IPS DF 6.9 (cell line): ENCODE data around the gene PTPRD.
A peak's percentile ranks its signal among the peaks of the same experiment; 100 is the strongest.

Experiments
- DNase-seq: peaks from one replicate; pipeline ENCODE4 v3.0.0-alpha.2; 2013; ENCODE audit warnings: low read depth, low spot score
- H3K27ac ChIP-seq: one replicate; pipeline ENCODE4 v1.5.1; 2013; ENCODE audit warnings: low read length, control low read depth
- H3K27me3 ChIP-seq: 2 replicates; pipeline ENCODE4 v1.6.1; 2013; ENCODE audit warnings: mild to moderate bottlenecking, low read length; ENCODE audit not compliant: control insufficient read depth, insufficient read depth
- H3K36me3 ChIP-seq: 2 replicates; pipeline ENCODE4 v1.6.1; 2013; ENCODE audit warnings: low read length; ENCODE audit not compliant: control insufficient read depth, insufficient read depth
- H3K4me1 ChIP-seq: 2 replicates; pipeline ENCODE4 v1.6.1; 2013; ENCODE audit warnings: low read length; ENCODE audit not compliant: control insufficient read depth, insufficient read depth
- H3K4me3 ChIP-seq: 2 replicates; pipeline ENCODE4 v1.5.1; 2013; ENCODE audit warnings: mild to moderate bottlenecking, low read length
- H3K9me3 ChIP-seq: 2 replicates; pipeline ENCODE4 v1.6.1; 2013; ENCODE audit warnings: low read length, inconsistent platforms; ENCODE audit not compliant: control insufficient read depth, insufficient read depth
- WGBS: extraction: QIAGEN DNeasy Blood & Tissue Kit; methylation state at CpG from one replicate; pipeline ENCODE4 v1.1.7; 2013; ENCODE audit warnings: mixed read lengths, missing lambda C conversion rate; ENCODE audit not compliant: insufficient read length, insufficient coverage; 5-methylcytosine and 5-hydroxymethylcytosine counted together

Gene PTPRD

DNA sequence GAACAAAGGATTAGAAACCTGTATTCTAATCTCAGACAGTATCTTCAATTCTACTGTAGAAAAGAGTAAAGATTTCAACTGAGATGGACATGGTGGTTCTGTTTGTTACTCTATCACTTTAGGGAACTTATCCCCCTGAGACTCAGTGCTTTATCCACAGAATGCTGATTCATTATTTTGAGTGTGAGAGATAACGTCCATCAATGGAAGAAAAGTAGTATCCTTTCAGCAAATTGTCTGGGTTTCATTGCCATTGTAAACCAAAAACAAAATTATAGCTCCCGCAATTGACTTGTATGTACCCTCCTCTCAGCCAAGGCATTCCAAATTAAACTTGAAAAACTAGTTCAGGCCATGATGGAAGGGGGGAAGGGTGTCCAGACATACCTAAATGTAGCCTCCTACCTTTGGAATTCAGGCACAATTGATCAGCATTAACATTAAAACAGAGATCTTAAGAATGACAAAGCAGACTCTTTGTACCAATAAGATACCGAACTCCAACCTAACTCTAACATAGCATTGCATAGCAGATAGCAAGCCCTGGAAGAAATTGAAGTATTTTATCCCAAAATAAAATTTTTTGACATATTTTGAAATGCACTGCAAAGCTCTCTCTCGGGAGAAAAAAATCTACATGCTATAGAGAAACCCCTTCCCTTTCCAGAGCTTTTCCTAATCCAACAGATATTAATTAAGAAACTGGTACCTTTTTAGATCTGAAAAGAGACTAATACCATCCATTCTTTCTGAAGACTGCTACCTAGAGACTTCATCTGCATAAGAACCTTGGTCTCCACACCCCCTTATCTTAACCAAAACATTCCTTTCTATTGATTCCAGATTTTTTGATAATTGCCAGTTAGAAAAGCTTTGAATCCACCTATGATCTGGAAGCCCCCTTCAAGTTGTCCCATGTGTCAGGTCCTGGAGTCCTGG, 1055.7 kb downstream of the PTPRD start:
- Histone ChIP-seq H3K9me3 (no peaks in the 10 kb centered on the region), H3K27ac (peak overlapping the region; percentile 97), H3K4me3 (no peak overlapping the region), H3K4me1 (peaks cover 7% of the 10 kb centered on the region; the same call in 1 of the 2 replicates), H3K27me3 (no peaks in the 10 kb centered on the region), H3K36me3 (no peaks in the 10 kb centered on the region)
- DNase-seq: peak; percentile 87
- no CpG with 5 or more reads among the region's 4 CpGs for WGBS

DNA sequence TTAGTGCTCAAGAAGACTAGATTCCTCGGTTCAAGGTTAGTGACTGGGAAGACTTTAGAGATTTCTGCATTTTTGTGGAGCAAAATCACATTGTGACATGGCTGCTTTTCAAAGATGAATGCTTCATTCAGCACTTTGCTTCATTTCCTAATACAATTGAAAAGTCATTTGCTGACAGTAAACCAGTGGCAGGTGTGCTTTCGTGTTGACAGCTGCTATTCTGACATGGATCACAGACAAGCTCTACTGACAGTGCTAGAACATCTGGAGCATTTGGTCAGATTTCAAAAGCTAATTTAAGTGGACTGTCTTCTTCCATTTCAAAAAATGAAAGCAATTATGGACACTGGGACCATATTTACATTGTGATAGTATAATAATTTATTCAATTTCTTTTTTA, 1060.1 kb downstream of the PTPRD start:
- no peak overlapping the region for H3K27ac ChIP-seq
- no peaks in the 10 kb centered on the region for H3K9me3 ChIP-seq
- H3K27me3 ChIP-seq: no peaks in the 10 kb centered on the region
- H3K36me3 ChIP-seq: no peaks in the 10 kb centered on the region
- DNase-seq: no peak
- no peak overlapping the region for H3K4me3 ChIP-seq
- no CpG with 5 or more reads among the region's 2 CpGs for WGBS
- peaks cover under 1% of the 10 kb centered on the region; the same call in 1 of the 2 replicates for H3K4me1 ChIP-seq

DNA sequence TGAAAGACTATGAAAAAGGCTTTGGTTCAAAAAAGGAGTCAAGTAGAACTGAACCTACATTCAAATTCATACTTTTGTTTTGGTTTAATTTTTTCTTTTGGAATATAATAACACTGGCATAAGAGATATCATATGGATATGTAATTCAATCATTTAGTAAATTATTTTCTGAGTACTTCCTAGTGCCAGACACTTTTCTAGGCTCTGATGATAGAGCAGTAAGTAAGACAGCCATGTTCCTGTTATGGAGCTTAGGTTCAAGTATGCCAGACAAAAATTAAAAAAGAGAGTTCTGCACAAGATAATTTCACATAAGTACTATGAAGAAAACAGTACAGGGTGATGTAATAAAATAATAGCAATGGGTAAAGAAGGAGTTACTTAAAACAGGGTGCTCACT, 1074.0 kb downstream of the PTPRD start:
- H3K9me3 ChIP-seq: no peaks in the 10 kb centered on the region
- peaks cover 3% of the 10 kb centered on the region; the same call in 1 of the 2 replicates for H3K4me1 ChIP-seq
- H3K36me3 ChIP-seq: no peaks in the 10 kb centered on the region
- H3K27ac ChIP-seq: no peak overlapping the region
- H3K27me3 ChIP-seq: no peaks in the 10 kb centered on the region
- DNase-seq: no peak
- H3K4me3 ChIP-seq: no peak overlapping the region

DNA sequence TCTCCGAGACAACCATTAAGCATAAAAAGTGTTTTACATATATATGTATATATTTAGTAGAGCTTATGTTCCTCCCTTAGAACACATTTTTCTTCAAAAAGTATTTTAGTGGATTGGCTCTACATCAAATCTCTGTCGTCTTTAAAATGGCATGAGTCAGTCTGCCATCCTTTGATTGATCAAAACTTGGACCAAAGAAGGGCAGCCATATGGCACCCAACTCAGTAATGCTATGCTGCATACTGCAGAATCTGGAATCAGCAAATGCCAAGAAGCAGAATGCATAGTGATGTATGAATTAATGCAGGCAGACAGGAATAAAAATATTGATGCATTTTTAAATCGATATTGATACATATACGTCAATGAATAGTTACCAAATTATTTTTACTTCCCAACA, 1074.4 kb downstream of the PTPRD start:
- H3K36me3 ChIP-seq: no peaks in the 10 kb centered on the region
- no peaks in the 10 kb centered on the region for H3K9me3 ChIP-seq
- DNase-seq: no peak
- H3K27me3 ChIP-seq: no peaks in the 10 kb centered on the region
- no peak overlapping the region for H3K4me3 ChIP-seq
- H3K27ac ChIP-seq: no peak overlapping the region
- H3K4me1 ChIP-seq: peaks cover 3% of the 10 kb centered on the region; the same call in 1 of the 2 replicates
- WGBS: no CpG with 5 or more reads among the region's 4 CpGs

DNA sequence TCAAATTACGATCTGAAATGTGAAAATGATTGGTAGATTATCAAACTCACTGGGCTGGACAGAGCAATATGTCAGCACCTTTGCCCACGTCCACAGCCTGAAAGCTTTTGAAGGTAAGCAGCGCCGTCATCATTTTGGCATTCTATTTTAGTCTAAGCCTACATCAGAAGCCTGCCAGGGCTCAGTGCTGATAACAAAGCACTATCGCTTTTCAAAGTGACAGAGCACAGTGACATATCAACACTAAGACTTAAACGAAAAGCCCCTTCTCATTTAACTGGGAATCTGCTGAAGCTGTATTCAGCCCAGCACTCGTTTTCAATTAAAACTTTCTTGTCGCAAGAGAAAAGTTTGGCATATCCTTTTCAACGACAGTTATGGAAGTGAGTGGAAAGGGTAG, 1076.3 kb downstream of the PTPRD start:
- no peaks in the 10 kb centered on the region for H3K27me3 ChIP-seq
- no peak overlapping the region for H3K4me3 ChIP-seq
- DNase-seq: no peak
- peaks cover 3% of the 10 kb centered on the region; the same call in 1 of the 2 replicates for H3K4me1 ChIP-seq
- no peaks in the 10 kb centered on the region for H3K36me3 ChIP-seq
- no CpG with 5 or more reads among the region's 9 CpGs for WGBS
- no peaks in the 10 kb centered on the region for H3K9me3 ChIP-seq
- H3K27ac ChIP-seq: no peak overlapping the region

DNA sequence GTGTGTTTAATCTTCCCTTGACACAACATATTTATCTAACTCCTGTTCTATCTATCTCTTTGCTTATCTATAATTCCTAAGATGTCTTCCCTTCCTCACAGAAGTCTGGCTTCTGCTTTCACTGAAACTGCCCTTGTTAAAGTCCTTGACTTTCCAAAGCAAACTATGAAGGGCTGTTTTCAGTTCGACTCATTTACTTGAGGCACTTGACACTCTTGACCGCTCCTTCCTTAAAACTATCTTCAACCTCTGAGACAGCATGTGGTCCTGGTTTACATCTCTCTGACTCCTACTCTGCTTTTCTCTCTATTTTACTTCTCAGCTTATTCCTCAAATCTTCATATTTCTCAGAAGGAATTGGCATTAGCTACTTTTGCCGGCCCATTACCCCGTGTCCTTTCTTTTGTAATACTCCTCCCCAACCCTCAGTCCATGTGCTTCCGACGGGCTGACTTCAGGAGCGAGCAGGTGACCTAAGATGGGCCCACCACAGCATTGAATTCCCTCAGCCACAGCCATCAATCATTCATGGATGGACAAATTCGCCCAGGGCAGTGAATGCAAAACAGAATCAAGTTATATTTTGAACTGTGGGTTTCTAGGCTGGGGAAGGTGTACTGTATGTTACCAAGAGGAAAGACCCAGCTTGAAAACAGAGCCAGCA, 1089.2 kb downstream of the PTPRD start:
- Histone ChIP-seq H3K4me3 (no peak overlapping the region), H3K9me3 (no peaks in the 10 kb centered on the region), H3K27ac (no peak overlapping the region), H3K4me1 (no peaks in the 10 kb centered on the region), H3K36me3 (no peaks in the 10 kb centered on the region), H3K27me3 (no peaks in the 10 kb centered on the region)
- WGBS: no CpG with 5 or more reads among the region's 8 CpGs
- DNase-seq: no peak

GRCh38 chr9:9522406-9522805, 1090.4 kb downstream of the PTPRD start:
- Histone ChIP-seq H3K27ac (no peak overlapping the region), H3K4me1 (no peaks in the 10 kb centered on the region), H3K4me3 (no peak overlapping the region), H3K9me3 (no peaks in the 10 kb centered on the region), H3K27me3 (no peaks in the 10 kb centered on the region), H3K36me3 (no peaks in the 10 kb centered on the region)
- WGBS: no CpG with 5 or more reads among the region's 1 CpG
- no peak for DNase-seq

DNA sequence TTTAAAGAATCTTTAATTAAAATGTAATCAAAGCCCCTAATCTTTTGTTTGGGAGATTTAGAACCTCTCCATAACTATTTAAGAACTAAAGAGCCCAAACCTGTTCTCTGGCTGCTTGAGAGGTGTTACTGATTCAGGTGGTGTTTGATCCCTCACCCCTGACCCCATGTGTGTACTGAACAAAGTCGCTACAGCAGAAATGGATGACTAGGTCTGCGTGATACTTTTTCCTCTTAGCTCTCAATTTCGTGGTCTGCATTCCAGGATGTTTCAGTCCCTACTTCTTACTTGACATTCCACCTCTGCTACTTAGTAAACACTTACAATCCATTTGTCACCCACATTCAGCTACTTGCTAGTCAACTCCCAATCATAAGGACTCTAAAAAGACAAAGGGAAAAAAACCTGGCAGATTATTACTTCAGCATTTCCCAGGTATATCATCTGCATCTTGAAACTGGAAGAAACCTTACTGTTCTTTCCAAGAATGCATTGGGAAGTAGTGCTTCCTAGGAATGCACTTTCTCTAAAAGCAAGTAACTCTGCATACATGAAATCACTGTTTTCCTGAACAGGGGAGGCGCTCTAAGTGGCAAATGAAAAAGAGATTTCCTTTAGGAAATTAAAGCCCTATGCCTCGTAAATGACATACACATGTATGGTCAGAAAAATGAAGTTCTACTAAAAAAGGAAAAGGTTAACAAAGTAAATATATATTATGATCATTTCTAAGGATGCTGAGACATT, 1091.6 kb downstream of the PTPRD start:
- H3K4me3 ChIP-seq: no peak overlapping the region
- DNase-seq: no peak
- H3K9me3 ChIP-seq: no peaks in the 10 kb centered on the region
- H3K27me3 ChIP-seq: no peaks in the 10 kb centered on the region
- no CpG with 5 or more reads among the region's 5 CpGs for WGBS
- H3K4me1 ChIP-seq: no peaks in the 10 kb centered on the region
- H3K36me3 ChIP-seq: no peaks in the 10 kb centered on the region
- H3K27ac ChIP-seq: no peak overlapping the region

- H3K4me1 ChIP-seq: no peaks in the 10 kb centered on the region
- H3K9me3 ChIP-seq: no peaks in the 10 kb centered on the region
- H3K27me3 ChIP-seq: no peaks in the 10 kb centered on the region
- no peak for DNase-seq
- H3K27ac ChIP-seq: no peak overlapping the region
- no CpG with 5 or more reads among the region's 1 CpG for WGBS
- H3K36me3 ChIP-seq: no peaks in the 10 kb centered on the region
- no peak overlapping the region for H3K4me3 ChIP-seq
Measured at GRCh38 chr9:9504869-9505268, 1107.9 kb downstream of the PTPRD start.

- H3K4me1 ChIP-seq: no peaks in the 10 kb centered on the region
- no peaks in the 10 kb centered on the region for H3K36me3 ChIP-seq
- H3K9me3 ChIP-seq: no peaks in the 10 kb centered on the region
- H3K27ac ChIP-seq: no peak overlapping the region
- DNase-seq: no peak
- H3K4me3 ChIP-seq: no peak overlapping the region
- H3K27me3 ChIP-seq: no peaks in the 10 kb centered on the region
Measured at GRCh38 chr9:9499546-9499945, 1113.3 kb downstream of the PTPRD start.
